MM.1S (cell line): ENCODE data around the gene TFR2.

ENCODE experiments used
- DNase-seq: peaks from one replicate; pipeline ENCODE4 v3.0.0-alpha.2; 2015
- H2AFZ ChIP-seq: fragments of 300-600 bp; sonication (generic); 2 replicates; pipeline ENCODE4 v1.6.0; 2016; ENCODE audit warnings: antibody characterized with exemption, low read length
- H3F3A ChIP-seq: fragments of 300-600 bp; sonication (generic); 2 replicates; pipeline ENCODE4 v1.6.1; 2016; ENCODE audit warnings: mild to moderate bottlenecking, antibody characterized with exemption, low read length, moderate library complexity, mixed read lengths; ENCODE audit not compliant: insufficient read depth
- H3K27ac ChIP-seq: fragments of 300-600 bp; sonication (generic); 2 replicates; pipeline ENCODE4 v1.5.1; 2016; ENCODE audit warnings: mild to moderate bottlenecking, low read length
- H3K27me3 ChIP-seq: fragments of 300-600 bp; sonication (generic); replicated peaks from 2 replicates; pipeline ENCODE4 v1.6.0; 2016; ENCODE audit warnings: low read length; ENCODE audit not compliant: insufficient read depth
- H3K36me3 ChIP-seq: fragments of 300-600 bp; sonication (generic); replicated peaks from 2 replicates; pipeline ENCODE4 v1.6.1; 2016; ENCODE audit warnings: mild to moderate bottlenecking, low read length, mixed read lengths; ENCODE audit not compliant: insufficient read depth
- H3K4me1 ChIP-seq: fragments of 300-600 bp; sonication (generic); 2 replicates; pipeline ENCODE4 v1.6.1; 2016; ENCODE audit warnings: low read length, mixed read lengths
- H3K4me2 ChIP-seq: fragments of 300-600 bp; sonication (generic); 2 replicates; pipeline ENCODE4 v1.6.0; 2016; ENCODE audit warnings: low read depth, low read length
- H3K4me3 ChIP-seq: fragments of 300-600 bp; sonication (generic); 2 replicates; pipeline ENCODE4 v1.5.1; 2016; ENCODE audit warnings: low read length, mixed read lengths
- H3K79me2 ChIP-seq: fragments of 300-600 bp; sonication (generic); 2 replicates; pipeline ENCODE4 v1.6.1; 2016; ENCODE audit warnings: mixed run types, low read length, mixed read lengths
- H3K9ac ChIP-seq: fragments of 300-600 bp; sonication (generic); 2 replicates; pipeline ENCODE4 v1.6.1; 2016; ENCODE audit warnings: low read length, mixed read lengths
- H3K9me2 ChIP-seq: fragments of 300-600 bp; sonication (generic); replicated peaks from 2 replicates; pipeline ENCODE4 v1.6.1; 2016; ENCODE audit warnings: mild to moderate bottlenecking, low read length, mixed read lengths; ENCODE audit not compliant: insufficient read depth
- H3K9me3 ChIP-seq: fragments of 300-600 bp; sonication (generic); replicated peaks from 2 replicates; pipeline ENCODE4 v1.6.1; 2016; ENCODE audit warnings: mild to moderate bottlenecking, low read length, mixed read lengths; ENCODE audit not compliant: insufficient read depth
- H4K20me1 ChIP-seq: fragments of 300-600 bp; sonication (generic); 2 replicates; pipeline ENCODE4 v1.6.1; 2016; ENCODE audit warnings: mild to moderate bottlenecking, low read length, moderate library complexity, mixed read lengths; ENCODE audit not compliant: insufficient read depth
- CTCF ChIP-seq: fragments of 300-600 bp; sonication (generic); IDR thresholded peaks from 2 replicates; pipeline ENCODE4 v1.5.1; 2016; ENCODE audit warnings: antibody characterized with exemption, low read length, mixed read lengths
- EZH2 ChIP-seq: fragments of 300-600 bp; sonication (generic); optimal IDR thresholded peaks from 2 replicates; pipeline ENCODE3; 2017; ENCODE audit warnings: low read depth, mild to moderate bottlenecking, antibody characterized with exemption, low read length, mixed read lengths
- EZH2phosphoT487 ChIP-seq: fragments of 300-600 bp; sonication (generic); IDR thresholded peaks from 2 replicates; pipeline ENCODE4 v1.6.1; 2018; ENCODE audit warnings: antibody characterized with exemption, low read length

TFR2 gene

GRCh38 chr7:100599911-100600729 lies 41.2 kb downstream of the TFR2 start:
- Histone ChIP-seq H3K27me3 (peaks cover 65% of the 10 kb centered on the region), H3K27ac (no peak overlapping the region), H3K9ac (no peak overlapping the region), H3K79me2 (no peaks in the 10 kb centered on the region), H4K20me1 (no peaks in the 10 kb centered on the region), H3K4me1 (no peaks in the 10 kb centered on the region; the same call in 1 of the 2 replicates), H3F3A (no peaks in the 10 kb centered on the region), H3K9me3 (no peaks in the 10 kb centered on the region), H3K9me2 (no peaks in the 10 kb centered on the region), H3K4me2 (no peak overlapping the region), H2AFZ (no peak overlapping the region), H3K4me3 (no peak overlapping the region), H3K36me3 (no peaks in the 10 kb centered on the region)
- no peak for DNase-seq
- no peak for TF ChIP-seq EZH2phosphoT487
- TF ChIP-seq CTCF: peak; percentile 35
- no peak for TF ChIP-seq EZH2

GRCh38 chr7:100598425-100598824 lies 42.9 kb downstream of the TFR2 start:
- Histone ChIP-seq H2AFZ (no peak overlapping the region), H3K79me2 (no peaks in the 10 kb centered on the region), H3K9ac (no peak overlapping the region), H3K4me3 (no peak overlapping the region), H4K20me1 (no peaks in the 10 kb centered on the region), H3K4me2 (no peak overlapping the region), H3K36me3 (no peaks in the 10 kb centered on the region), H3K27ac (no peak overlapping the region), H3K9me3 (no peaks in the 10 kb centered on the region), H3K9me2 (no peaks in the 10 kb centered on the region), H3K4me1 (no peaks in the 10 kb centered on the region), H3K27me3 (peaks cover 66% of the 10 kb centered on the region), H3F3A (no peaks in the 10 kb centered on the region)
- TF ChIP-seq EZH2: no peak
- TF ChIP-seq CTCF: no peak
- TF ChIP-seq EZH2phosphoT487: no peak
- DNase-seq: no peak

DNA sequence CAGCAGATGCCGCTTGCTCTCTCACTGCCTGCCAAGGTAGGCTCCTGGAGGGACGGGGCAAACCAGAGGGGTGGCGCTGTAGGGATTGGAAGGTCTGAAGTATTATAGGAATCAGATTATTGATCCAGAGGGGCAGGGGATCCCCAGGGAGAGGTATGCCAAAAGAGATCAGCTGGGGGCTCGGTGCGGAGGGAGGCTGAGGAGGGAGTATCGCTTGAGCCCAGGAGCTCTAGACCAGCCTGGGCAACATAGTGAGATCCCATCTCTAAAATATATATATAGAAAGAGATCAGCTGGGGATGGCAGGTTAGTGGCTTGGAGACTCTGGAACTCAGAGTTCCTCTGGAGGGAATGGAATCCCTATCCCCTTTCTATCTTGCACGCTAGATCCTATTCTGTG lies 46.2 kb downstream of the TFR2 start:
- Histone ChIP-seq H3K9me2 (no peaks in the 10 kb centered on the region), H3F3A (no peaks in the 10 kb centered on the region), H2AFZ (no peak overlapping the region), H3K4me1 (no peaks in the 10 kb centered on the region), H3K4me3 (no peak overlapping the region), H3K27me3 (peaks cover 68% of the 10 kb centered on the region), H3K4me2 (no peak overlapping the region), H3K9ac (no peak overlapping the region), H4K20me1 (no peaks in the 10 kb centered on the region), H3K36me3 (no peaks in the 10 kb centered on the region), H3K27ac (no peak overlapping the region), H3K79me2 (no peaks in the 10 kb centered on the region), H3K9me3 (no peaks in the 10 kb centered on the region)
- no peak for TF ChIP-seq CTCF
- no peak for TF ChIP-seq EZH2phosphoT487
- no peak for TF ChIP-seq EZH2
- no peak for DNase-seq
